Naive thymus-derived CD4-positive, alpha-beta T cell (primary cell): ENCODE data around the gene MAP3K13. TPM values are rescaled to one million over a fixed set of nuclear protein-coding genes. Genes with fewer than 3 reads are reported as not detected.

Source experiments
- ATAC-seq: fragments of 150-1000 bp; cut with Tn5 transposase; 2 replicates; pipeline ENCODE4 v1.10.0; 2021; ENCODE audit warnings: mild to moderate bottlenecking, moderate library complexity
- CTCF ChIA-PET: fragments of 350-600 bp; sonication (Branson Sonifier 250); formaldehyde crosslinking; loops from one replicate; lab custom pipeline; 2021; ENCODE audit warnings: antibody characterized with exemption; lab: Charles Lee
- POLR2A ChIA-PET: fragments of 350-600 bp; sonication (Branson Sonifier 250); formaldehyde crosslinking; loops from one replicate; lab custom pipeline; 2021; ENCODE audit warnings: antibody characterized with exemption, inconsistent platforms; lab: Charles Lee
- DNase-seq, 9 donors: peaks; one replicate each; pipeline versions ENCODE4 v3.0.0 to v3.0.0-alpha.2; 2020 to 2022; ENCODE audit warnings: mixed read lengths in 1 of 9
- H3K27ac ChIP-seq: one replicate; pipeline ENCODE4 v1.7.0; 2013; ENCODE audit warnings: mild to moderate bottlenecking, low read depth, low read length, moderate library complexity
- H3K27me3 ChIP-seq, 2 donors: one replicate each; pipeline ENCODE4 v1.7.0; 2013; ENCODE audit warnings: low read length in 2 of 2, mild to moderate bottlenecking in 2 of 2, moderate library complexity in 2 of 2; ENCODE audit not compliant: control insufficient read depth in 2 of 2, insufficient read depth in 2 of 2
- H3K36me3 ChIP-seq, 3 experiments: 1 replicate in 2 of 3; 2 replicates in 1 of 3; pipeline ENCODE4 v1.7.0; 2013; ENCODE audit warnings: low read length in 3 of 3, mild to moderate bottlenecking in 3 of 3, moderate library complexity in 1 of 3; ENCODE audit not compliant: insufficient read depth in 3 of 3, control insufficient read depth in 2 of 3
- H3K4me1 ChIP-seq, 2 donors: one replicate each; pipeline ENCODE4 v1.7.0; 2013; ENCODE audit warnings: low read length in 2 of 2, mild to moderate bottlenecking in 2 of 2, moderate library complexity in 1 of 2; ENCODE audit not compliant: control insufficient read depth in 2 of 2, insufficient read depth in 2 of 2
- H3K4me3 ChIP-seq: 2 replicates; pipeline ENCODE4 v1.7.0; 2013; ENCODE audit warnings: mild to moderate bottlenecking, low read length
- H3K9me3 ChIP-seq, 3 experiments: 1 replicate in 2 of 3; 2 replicates in 1 of 3; pipeline ENCODE4 v1.7.0; 2013; ENCODE audit warnings: low read length in 3 of 3; ENCODE audit not compliant: control insufficient read depth in 2 of 3
- H3K27ac Mint-ChIP-seq, 9 donors: one replicate each; pipeline ENCODE4 v1.8.0; 2020 to 2022; ENCODE audit warnings: mixed read lengths in 9 of 9, mild to moderate bottlenecking in 8 of 9, moderate library complexity in 5 of 9, inconsistent platforms in 2 of 9
- H3K27me3 Mint-ChIP-seq, 5 donors: one replicate each; pipeline ENCODE4 v1.8.0; 2021 to 2022; ENCODE audit warnings: mixed read lengths in 5 of 5, mild to moderate bottlenecking in 1 of 5
- H3K36me3 Mint-ChIP-seq, 5 donors: one replicate each; pipeline ENCODE4 v1.8.0; 2020 to 2022; ENCODE audit warnings: mixed read lengths in 5 of 5, mild to moderate bottlenecking in 3 of 5, inconsistent platforms in 1 of 5
- H3K4me1 Mint-ChIP-seq, 7 donors: one replicate each; pipeline ENCODE4 v1.8.0; 2020 to 2022; ENCODE audit warnings: mixed read lengths in 7 of 7, mild to moderate bottlenecking in 3 of 7, inconsistent platforms in 1 of 7
- H3K4me3 Mint-ChIP-seq, 10 donors: one replicate each; pipeline ENCODE4 v1.8.0; 2020 to 2022; ENCODE audit warnings: mild to moderate bottlenecking in 10 of 10, mixed read lengths in 10 of 10, moderate library complexity in 6 of 10, inconsistent platforms in 2 of 10
- H3K9me3 Mint-ChIP-seq, 11 donors: one replicate each; pipeline ENCODE4 v1.8.0; 2020 to 2022; ENCODE audit warnings: mixed read lengths in 11 of 11, mild to moderate bottlenecking in 4 of 11, inconsistent platforms in 1 of 11, moderate library complexity in 1 of 11
- intact Hi-C, 2 donors: fragments of 100-400 bp; cut with micrococcal nuclease; formaldehyde crosslinking; loops; one replicate each; pipeline ENCODE4 v1.15.1; 2023
- polyA plus RNA-seq, 2 donors: library from polyadenylated mRNA; unstranded; fragments of 300-500 nt; fragmentation: Illumina TruSeq; gene quantifications; one replicate each; pipeline ENCODE4 v1.2.3, GENCODE V29; 2021
- total RNA-seq, 6 experiments: library from RNA in 5 of 6; stranded (reverse) in 5 of 6; gene quantifications; 1 replicate in 5 of 6; 2 replicates in 1 of 6; pipeline ENCODE4 v1.2.3 and lab custom pipeline; 2021 to 2026

MAP3K13 gene
- total and polyA plus RNA-seq, 7 experiments from 2014 or later = 6.2 to 53.8 (median 9.4) TPM

DNA sequence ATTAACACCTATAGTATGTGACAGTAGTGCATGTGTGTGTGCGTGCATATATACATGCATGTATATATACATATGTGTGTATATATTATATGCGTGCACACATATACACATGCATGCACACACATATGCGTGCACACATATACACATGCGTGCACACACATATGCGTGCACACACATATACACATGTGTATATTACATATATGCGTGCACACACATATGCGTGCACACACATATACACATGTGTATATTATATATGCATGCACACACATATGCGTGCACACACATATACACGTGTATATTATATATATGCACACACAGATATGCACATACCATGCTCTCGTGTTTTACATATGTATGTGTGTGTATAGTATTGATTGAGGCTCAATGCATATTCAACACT is 42.0 kb upstream of the MAP3K13 start:
- no peaks in the 10 kb centered on the region for H3K36me3 ChIP-seq
- no peak overlapping the region for H3K27ac ChIP-seq
- peaks cover 0 to 4% (median 0%) of the 10 kb centered on the region in 5 donors for H3K36me3 Mint-ChIP-seq
- H3K9me3 ChIP-seq = no peaks in the 10 kb centered on the region
- no peaks in the 10 kb centered on the region for H3K9me3 Mint-ChIP-seq
- no peaks in the 10 kb centered on the region for H3K4me1 ChIP-seq
- CTCF ChIA-PET = no interaction called here
- DNase-seq (no peak), ATAC-seq (no peak)
- no peak overlapping the region for H3K27ac Mint-ChIP-seq
- intact Hi-C loops = no loop called here
- H3K4me3 Mint-ChIP-seq = no peak overlapping the region
- H3K4me1 Mint-ChIP-seq = peaks cover 0 to 4% (median 0%) of the 10 kb centered on the region in 7 donors
- POLR2A ChIA-PET = no interaction called here
- no peak overlapping the region for H3K4me3 ChIP-seq
- peaks cover 0 to 25% (median 0%) of the 10 kb centered on the region in 5 donors for H3K27me3 Mint-ChIP-seq
- no peaks in the 10 kb centered on the region for H3K27me3 ChIP-seq

- Mint-ChIP-seq H3K36me3 (peaks cover 0 to 5% (median 0%) of the 10 kb centered on the region in 5 donors), H3K4me1 (peaks cover 0 to under 1% (median 0%) of the 10 kb centered on the region in 7 donors), H3K4me3 (no peak overlapping the region), H3K9me3 (no peaks in the 10 kb centered on the region), H3K27me3 (peaks cover 0 to 20% (median 0%) of the 10 kb centered on the region in 5 donors), H3K27ac (no peak overlapping the region)
- ATAC-seq = no peak
- Histone ChIP-seq H3K4me1 (no peaks in the 10 kb centered on the region), H3K27ac (no peak overlapping the region), H3K27me3 (no peaks in the 10 kb centered on the region), H3K9me3 (no peaks in the 10 kb centered on the region), H3K36me3 (no peaks in the 10 kb centered on the region), H3K4me3 (no peak overlapping the region)
- ChIA-PET POLR2A (no interaction called here), CTCF (no interaction called here)
- DNase-seq = no peak
- intact Hi-C loops = no loop called here
Measured at GRCh38 chr3:185322101-185322719, 40.7 kb upstream of the MAP3K13 start.

DNA sequence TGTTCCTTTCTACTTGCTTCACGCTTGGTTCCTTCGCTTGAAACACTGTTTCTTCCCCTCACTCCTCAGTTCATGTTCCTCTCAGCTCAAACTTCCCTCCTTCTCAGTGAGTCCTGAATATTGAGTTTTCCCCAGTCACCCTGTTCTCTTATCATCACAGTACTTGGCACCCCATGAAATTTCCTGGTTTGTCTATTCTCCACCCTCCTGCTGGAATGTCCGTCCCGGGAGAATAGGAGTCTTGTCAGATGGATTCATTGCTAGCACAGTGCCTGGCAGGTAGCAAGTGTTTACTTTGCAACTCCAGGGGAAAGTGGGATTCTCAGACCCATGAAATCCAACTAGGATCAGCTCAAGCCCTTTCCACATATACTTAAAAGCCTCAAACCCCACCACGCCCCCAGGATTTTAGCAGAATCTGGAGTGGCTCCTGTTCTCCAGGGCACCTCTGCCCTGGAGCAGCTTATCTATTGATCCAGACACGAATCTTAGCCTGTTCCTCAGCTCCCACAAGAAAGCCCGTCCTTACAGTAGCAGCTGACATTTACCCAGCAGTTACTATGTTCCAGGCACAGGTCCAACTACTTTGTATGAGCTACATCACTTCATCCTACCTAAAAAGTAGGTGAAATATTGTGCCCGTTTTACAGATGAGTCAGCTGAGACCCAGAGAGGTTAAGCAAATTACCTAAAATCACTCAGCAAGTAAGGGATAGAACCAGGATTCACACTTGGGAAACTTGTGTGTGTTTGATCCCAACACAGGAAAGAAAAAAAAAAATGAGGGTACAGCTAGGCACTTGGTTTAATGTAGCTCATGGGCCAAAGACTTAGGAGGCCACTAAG is 36.8 kb upstream of the MAP3K13 start:
- no peak overlapping the region for H3K27ac Mint-ChIP-seq
- Histone ChIP-seq H3K9me3 (no peaks in the 10 kb centered on the region), H3K27ac (no peak overlapping the region), H3K27me3 (no peaks in the 10 kb centered on the region), H3K4me1 (no peaks in the 10 kb centered on the region), H3K4me3 (no peak overlapping the region), H3K36me3 (no peaks in the 10 kb centered on the region)
- H3K4me1 Mint-ChIP-seq = no peaks in the 10 kb centered on the region
- peaks cover 0 to 5% (median 2%) of the 10 kb centered on the region in 5 donors for H3K36me3 Mint-ChIP-seq
- DNase-seq (no peak), ATAC-seq (no peak)
- H3K4me3 Mint-ChIP-seq = no peak overlapping the region
- CTCF ChIA-PET = no interaction called here
- no peaks in the 10 kb centered on the region for H3K9me3 Mint-ChIP-seq
- intact Hi-C loops = no loop called here
- POLR2A ChIA-PET = no interaction called here
- H3K27me3 Mint-ChIP-seq = peaks cover 0 to 14% (median 0%) of the 10 kb centered on the region in 5 donors

GRCh38 chr3:185327062-185327461 is 35.9 kb upstream of the MAP3K13 start:
- Histone ChIP-seq H3K9me3 (no peaks in the 10 kb centered on the region), H3K4me1 (no peaks in the 10 kb centered on the region), H3K27ac (no peak overlapping the region), H3K36me3 (no peaks in the 10 kb centered on the region), H3K27me3 (no peaks in the 10 kb centered on the region), H3K4me3 (no peak overlapping the region)
- Mint-ChIP-seq H3K4me1 (peaks cover 0 to 5% (median 0%) of the 10 kb centered on the region in 7 donors), H3K27me3 (peaks cover 0 to 14% (median 0%) of the 10 kb centered on the region in 5 donors), H3K4me3 (no peak overlapping the region), H3K9me3 (peaks cover 0 to 2% (median 0%) of the 10 kb centered on the region in 11 donors), H3K27ac (no peak overlapping the region), H3K36me3 (peaks cover 0 to 5% (median 2%) of the 10 kb centered on the region in 5 donors)
- DNase-seq (no peak), ATAC-seq (no peak)
- intact Hi-C loops = no loop called here
- ChIA-PET CTCF (no interaction called here), POLR2A (no interaction called here)

DNA sequence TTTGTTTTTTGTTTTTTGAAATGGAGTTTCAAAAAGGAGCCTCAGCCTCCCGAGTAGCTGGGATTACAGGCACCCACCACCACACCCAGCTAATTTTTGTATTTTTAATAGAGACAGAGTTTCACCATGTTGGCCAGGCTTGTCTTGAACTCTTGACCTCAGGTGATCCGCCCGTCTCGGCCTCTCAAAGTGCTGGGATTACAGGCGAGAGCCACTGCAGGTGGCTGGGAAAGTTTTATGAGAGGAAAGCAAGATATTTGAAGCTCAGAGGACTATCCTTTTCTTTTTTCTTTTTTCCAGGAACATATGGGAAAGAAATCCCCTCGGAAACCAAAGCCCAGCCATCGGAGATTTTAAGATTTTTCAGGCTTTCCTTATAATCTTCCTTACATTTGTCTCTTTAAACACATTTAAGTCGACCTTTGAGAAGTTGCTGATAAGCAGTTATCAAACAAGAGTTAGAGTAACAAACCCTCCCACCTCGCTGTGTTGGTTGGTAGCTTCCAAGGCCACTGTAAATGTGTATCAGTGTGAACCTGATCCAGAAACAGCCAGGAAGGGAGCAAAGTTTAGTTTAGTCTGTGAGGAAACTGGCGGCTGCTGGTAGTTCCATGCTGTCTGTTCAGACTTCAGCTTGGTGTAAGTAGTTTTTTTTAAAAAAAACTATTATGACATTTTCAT is 34.5 kb upstream of the MAP3K13 start:
- H3K27ac Mint-ChIP-seq = no peak overlapping the region
- no peaks in the 10 kb centered on the region for H3K27me3 ChIP-seq
- ChIA-PET CTCF (no interaction called here), POLR2A (no interaction called here)
- H3K9me3 Mint-ChIP-seq = peaks cover 0 to 2% (median 0%) of the 10 kb centered on the region in 11 donors
- peaks cover 0 to 14% (median 4%) of the 10 kb centered on the region in 5 donors for H3K27me3 Mint-ChIP-seq
- peaks cover 0 to 17% (median 0%) of the 10 kb centered on the region in 7 donors for H3K4me1 Mint-ChIP-seq
- peaks cover 0 to 5% (median 2%) of the 10 kb centered on the region in 5 donors for H3K36me3 Mint-ChIP-seq
- no peak for ATAC-seq
- no peaks in the 10 kb centered on the region for H3K9me3 ChIP-seq
- intact Hi-C loops = no loop called here
- no peaks in the 10 kb centered on the region for H3K36me3 ChIP-seq
- no peak overlapping the region for H3K4me3 Mint-ChIP-seq
- no peak overlapping the region for H3K4me3 ChIP-seq
- DNase-seq = no peak
- no peaks in the 10 kb centered on the region for H3K4me1 ChIP-seq
- no peak overlapping the region for H3K27ac ChIP-seq

DNA sequence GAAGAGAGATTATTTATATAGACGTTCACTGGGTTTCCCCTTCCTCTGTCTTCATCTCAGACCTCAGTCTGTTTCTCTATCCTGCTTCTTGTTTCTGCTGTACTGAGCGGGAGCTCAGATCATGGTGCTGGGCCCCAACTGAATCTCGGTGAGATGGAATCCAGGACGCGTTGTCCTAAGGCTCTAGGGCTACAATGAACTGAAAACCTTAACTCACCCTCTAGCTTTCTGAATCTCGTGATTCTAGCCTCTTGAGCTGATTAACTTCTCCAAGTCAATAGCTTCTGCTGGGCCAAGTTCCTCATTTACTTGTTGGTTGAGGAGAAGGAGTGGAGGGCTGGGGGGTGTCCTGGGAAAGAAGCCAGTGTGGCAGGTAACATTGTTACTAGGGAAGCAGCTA is 32.7 kb upstream of the MAP3K13 start:
- DNase-seq (no peak), ATAC-seq (no peak)
- Mint-ChIP-seq H3K4me3 (no peak overlapping the region), H3K36me3 (peaks cover 0 to 5% (median 0%) of the 10 kb centered on the region in 5 donors), H3K4me1 (peaks cover 0 to 17% (median 0%) of the 10 kb centered on the region in 7 donors), H3K27me3 (peaks cover 0 to 9% (median 4%) of the 10 kb centered on the region in 5 donors), H3K9me3 (peaks cover 0 to 2% (median 0%) of the 10 kb centered on the region in 11 donors), H3K27ac (no peak overlapping the region)
- Histone ChIP-seq H3K27ac (no peak overlapping the region), H3K4me3 (no peak overlapping the region), H3K9me3 (no peaks in the 10 kb centered on the region), H3K4me1 (no peaks in the 10 kb centered on the region), H3K27me3 (peaks cover 0 to 3% of the 10 kb centered on the region in 2 donors), H3K36me3 (no peaks in the 10 kb centered on the region)
- CTCF ChIA-PET = no interaction called here
- intact Hi-C loops = no loop called here
- POLR2A ChIA-PET = no interaction called here
